ENCODE results near the gene MYO9B. TPM values are rescaled to one million over a fixed set of nuclear protein-coding genes. Genes with fewer than 3 reads are reported as not detected.
A peak's percentile ranks its signal among the peaks of the same experiment; 100 is the strongest.

The MYO9B gene
- total and polyA plus RNA-seq, 2 donors: 28.2 to 103 TPM

DNA sequence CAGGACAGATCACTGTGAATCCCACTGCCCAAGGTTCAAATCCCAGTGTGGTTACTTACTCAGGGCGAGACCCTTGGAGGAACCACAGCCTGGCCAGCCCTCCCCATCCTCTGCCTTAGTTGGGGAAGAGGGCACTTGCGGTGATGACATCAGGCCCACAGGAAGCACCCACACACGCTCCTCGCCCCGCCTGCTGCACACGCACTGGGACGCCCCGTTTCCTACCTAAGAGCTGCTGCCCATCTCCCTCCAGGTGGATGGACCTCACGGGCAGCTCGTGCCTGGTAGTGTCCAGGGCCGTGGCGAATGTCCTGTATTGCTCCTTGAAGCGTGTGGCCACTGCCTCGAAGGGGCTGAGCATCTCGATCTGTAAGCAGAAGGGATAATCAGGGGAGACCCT is 19.9 kb upstream of the MYO9B start:
- Histone ChIP-seq H3K36me3 (ENCODE audit: control insufficient read depth in 2 of 2, insufficient read depth in 2 of 2, low read length in 1 of 2) (peaks cover 71 to 78% of the 10 kb centered on the region in 2 donors), H3K27me3 (ENCODE audit: control insufficient read depth in 2 of 2, insufficient read depth in 1 of 2, low read length in 1 of 2) (no peaks in the 10 kb centered on the region), H3K9me3 (ENCODE audit: control insufficient read depth in 2 of 2, insufficient read depth in 1 of 2, low read length in 1 of 2) (peaks cover 4 to 14% of the 10 kb centered on the region in 2 donors), H3K27ac (ENCODE audit: low read depth in 1 of 2, low read length in 1 of 2) (no peak overlapping the region), H3K4me1 (ENCODE audit: control insufficient read depth in 2 of 2, insufficient read depth in 2 of 2, low read length in 2 of 2) (no peaks in the 10 kb centered on the region), H3K4me3 (ENCODE audit: low read length in 2 of 2) (no peak overlapping the region)
- DNase-seq (ENCODE audit: low read depth in 6 of 9, low spot score in 9 of 9): no peak
- 98% methylated on average over 15 of the region's 15 CpGs for WGBS

DNA sequence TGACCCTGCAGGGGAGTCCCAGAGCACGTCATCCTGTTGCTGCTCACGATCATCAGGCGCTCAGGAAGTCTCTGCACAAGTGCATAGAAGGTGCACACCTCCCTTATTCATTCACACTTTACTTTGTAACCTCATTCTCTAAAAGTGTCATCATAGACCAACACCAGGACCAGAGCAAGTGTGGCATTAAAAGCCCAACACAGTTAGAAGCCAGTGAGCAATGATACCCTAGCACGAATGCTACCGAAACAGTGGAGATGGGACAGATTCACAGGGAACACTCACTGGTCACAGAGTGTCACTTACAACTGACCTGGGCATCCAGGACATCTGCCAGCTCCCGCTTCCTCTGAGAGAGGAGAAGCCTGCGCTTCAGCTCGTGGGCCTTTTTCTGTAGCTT is 17.3 kb upstream of the MYO9B start:
- DNase-seq (ENCODE audit: low read depth in 6 of 9, low spot score in 9 of 9): no peak
- Histone ChIP-seq H3K4me3 (ENCODE audit: low read length in 2 of 2) (no peak overlapping the region), H3K9me3 (ENCODE audit: control insufficient read depth in 2 of 2, insufficient read depth in 1 of 2, low read length in 1 of 2) (peaks cover 4 to 14% of the 10 kb centered on the region in 2 donors), H3K27ac (ENCODE audit: low read depth in 1 of 2, low read length in 1 of 2) (no peak overlapping the region), H3K4me1 (ENCODE audit: control insufficient read depth in 2 of 2, insufficient read depth in 2 of 2, low read length in 2 of 2) (no peaks in the 10 kb centered on the region), H3K27me3 (ENCODE audit: control insufficient read depth in 2 of 2, insufficient read depth in 1 of 2, low read length in 1 of 2) (no peaks in the 10 kb centered on the region), H3K36me3 (ENCODE audit: control insufficient read depth in 2 of 2, insufficient read depth in 2 of 2, low read length in 1 of 2) (peaks cover 62 to 74% of the 10 kb centered on the region in 2 donors)
- WGBS: 98% methylated on average over 8 of the region's 8 CpGs

DNA sequence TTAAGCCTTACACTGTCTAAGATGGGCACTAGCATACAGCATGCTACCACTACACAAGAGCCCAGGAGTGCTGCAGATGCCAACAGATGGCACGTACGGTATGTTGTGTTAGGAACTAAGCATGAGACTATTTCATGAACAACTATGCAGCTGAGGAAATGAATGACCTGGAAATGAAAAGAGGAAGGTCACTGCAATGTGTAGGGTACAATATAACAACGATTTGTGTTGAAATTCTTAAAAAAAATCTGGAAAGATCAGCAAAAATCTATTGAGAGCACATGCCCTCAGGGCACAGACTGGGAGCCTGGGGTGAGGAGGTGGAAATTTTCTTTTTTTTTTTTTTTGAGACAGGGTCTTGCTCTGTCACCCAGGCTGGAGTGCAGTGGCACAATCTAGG is 14.8 kb upstream of the MYO9B start:
- Histone ChIP-seq H3K36me3 (ENCODE audit: control insufficient read depth in 2 of 2, insufficient read depth in 2 of 2, low read length in 1 of 2) (peaks cover 50 to 76% of the 10 kb centered on the region in 2 donors), H3K27ac (ENCODE audit: low read depth in 1 of 2, low read length in 1 of 2) (no peak overlapping the region)
- 95% methylated on average over 3 of the region's 3 CpGs for WGBS

DNA sequence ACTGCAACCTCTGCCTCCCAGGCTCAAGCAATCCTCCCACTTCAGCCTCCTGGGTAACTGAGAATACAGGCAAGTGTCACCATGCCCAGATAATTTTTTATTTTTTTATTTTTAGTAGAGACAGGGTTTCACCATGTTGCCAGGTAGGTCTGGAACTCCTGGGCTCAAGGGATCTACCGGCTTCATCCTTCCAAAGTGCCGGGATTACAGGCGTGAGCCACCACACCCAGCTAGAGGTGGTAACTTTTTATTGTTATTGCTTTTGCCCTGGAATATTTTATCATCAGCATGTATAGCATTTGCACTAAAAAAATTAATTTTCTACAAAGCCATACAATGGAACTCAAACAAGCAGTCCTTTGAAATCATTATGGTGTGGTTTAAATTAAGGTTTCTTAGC is 14.4 kb upstream of the MYO9B start:
- DNase-seq (ENCODE audit: low read depth in 6 of 9, low spot score in 9 of 9): no peak
- WGBS: 98% methylated on average over 3 of the region's 3 CpGs

More for the DNA sequence above, 14.8 kb upstream of the MYO9B start:
- DNase-seq (ENCODE audit: low read depth in 6 of 9, low spot score in 9 of 9): no peak
- H3K9me3 ChIP-seq (ENCODE audit: control insufficient read depth in 2 of 2, insufficient read depth in 1 of 2, low read length in 1 of 2): peaks cover 4 to 14% of the 10 kb centered on the region in 2 donors
- peaks cover 0 to 3% of the 10 kb centered on the region in 2 donors for H3K4me1 ChIP-seq (ENCODE audit: control insufficient read depth in 2 of 2, insufficient read depth in 2 of 2, low read length in 2 of 2)
- no peaks in the 10 kb centered on the region for H3K27me3 ChIP-seq (ENCODE audit: control insufficient read depth in 2 of 2, insufficient read depth in 1 of 2, low read length in 1 of 2)
- H3K4me3 ChIP-seq (ENCODE audit: low read length in 2 of 2): no peak overlapping the region

DNA sequence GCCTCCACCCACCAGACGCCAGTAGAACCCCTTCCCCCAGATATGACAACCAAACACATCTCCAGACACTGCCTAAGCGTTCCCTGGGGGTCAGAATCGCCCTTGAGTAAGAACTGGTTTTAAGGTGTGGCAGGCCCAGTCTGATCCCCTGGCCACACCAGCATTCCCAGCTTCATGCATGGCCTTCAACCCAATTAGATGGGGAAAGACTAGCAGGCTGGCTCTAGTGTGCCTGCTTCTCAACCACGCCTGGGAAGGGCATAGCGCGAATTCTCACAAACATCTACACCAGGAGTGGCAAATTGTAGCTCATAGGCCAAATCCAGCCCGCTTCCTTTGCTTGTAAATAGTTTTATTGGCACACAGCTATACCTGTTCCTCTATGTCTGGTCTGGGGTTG is 13.9 kb upstream of the MYO9B start:
- Histone ChIP-seq H3K27ac (ENCODE audit: low read depth in 1 of 2, low read length in 1 of 2) (no peak overlapping the region), H3K9me3 (ENCODE audit: control insufficient read depth in 2 of 2, insufficient read depth in 1 of 2, low read length in 1 of 2) (peaks cover 4 to 14% of the 10 kb centered on the region in 2 donors), H3K4me1 (ENCODE audit: control insufficient read depth in 2 of 2, insufficient read depth in 2 of 2, low read length in 2 of 2) (peaks cover 0 to 3% of the 10 kb centered on the region in 2 donors), H3K4me3 (ENCODE audit: low read length in 2 of 2) (no peak overlapping the region), H3K36me3 (ENCODE audit: control insufficient read depth in 2 of 2, insufficient read depth in 2 of 2, low read length in 1 of 2) (peaks cover 50 to 76% of the 10 kb centered on the region in 2 donors), H3K27me3 (ENCODE audit: control insufficient read depth in 2 of 2, insufficient read depth in 1 of 2, low read length in 1 of 2) (no peaks in the 10 kb centered on the region)
- DNase-seq (ENCODE audit: low read depth in 6 of 9, low spot score in 9 of 9): no peak
- 93% methylated on average over 7 of the region's 7 CpGs for WGBS

More for the DNA sequence above, 14.4 kb upstream of the MYO9B start:
- H3K4me1 ChIP-seq (ENCODE audit: control insufficient read depth in 2 of 2, insufficient read depth in 2 of 2, low read length in 2 of 2): peaks cover 0 to 3% of the 10 kb centered on the region in 2 donors
- H3K36me3 ChIP-seq (ENCODE audit: control insufficient read depth in 2 of 2, insufficient read depth in 2 of 2, low read length in 1 of 2): peaks cover 47 to 74% of the 10 kb centered on the region in 2 donors
- no peak overlapping the region for H3K4me3 ChIP-seq (ENCODE audit: low read length in 2 of 2)
- peaks cover 4 to 14% of the 10 kb centered on the region in 2 donors for H3K9me3 ChIP-seq (ENCODE audit: control insufficient read depth in 2 of 2, insufficient read depth in 1 of 2, low read length in 1 of 2)
- H3K27ac ChIP-seq (ENCODE audit: low read depth in 1 of 2, low read length in 1 of 2): no peak overlapping the region
- no peaks in the 10 kb centered on the region for H3K27me3 ChIP-seq (ENCODE audit: control insufficient read depth in 2 of 2, insufficient read depth in 1 of 2, low read length in 1 of 2)

DNA sequence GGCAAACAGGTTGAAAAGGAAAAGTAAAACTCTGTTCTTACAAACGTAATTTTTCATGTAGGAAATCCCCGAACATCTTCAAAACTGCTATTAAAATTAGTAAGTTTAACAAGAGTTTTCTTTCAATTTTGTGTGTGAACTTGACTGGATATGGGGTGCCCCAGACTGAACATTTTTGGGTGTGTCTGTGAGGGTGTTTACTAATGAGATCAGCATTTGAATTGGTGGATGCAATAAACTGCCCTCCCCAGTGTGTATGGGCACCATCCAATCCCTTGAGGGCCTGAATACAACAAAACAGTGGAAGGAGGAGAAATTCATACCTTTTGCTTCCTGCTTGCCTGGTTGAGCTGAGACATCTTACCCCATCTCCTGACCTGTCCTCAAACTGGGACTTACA is 12.1 kb upstream of the MYO9B start:
- H3K27me3 ChIP-seq (ENCODE audit: control insufficient read depth in 2 of 2, insufficient read depth in 1 of 2, low read length in 1 of 2): no peaks in the 10 kb centered on the region
- H3K9me3 ChIP-seq (ENCODE audit: control insufficient read depth in 2 of 2, insufficient read depth in 1 of 2, low read length in 1 of 2): peaks cover 2 to 7% of the 10 kb centered on the region in 2 donors
- no peak for DNase-seq (ENCODE audit: low read depth in 6 of 9, low spot score in 9 of 9)
- peaks cover 38 to 68% of the 10 kb centered on the region in 2 donors for H3K36me3 ChIP-seq (ENCODE audit: control insufficient read depth in 2 of 2, insufficient read depth in 2 of 2, low read length in 1 of 2)
- no peak overlapping the region for H3K4me3 ChIP-seq (ENCODE audit: low read length in 2 of 2)
- H3K27ac ChIP-seq (ENCODE audit: low read depth in 1 of 2, low read length in 1 of 2): no peak overlapping the region
- peaks cover 0 to 10% of the 10 kb centered on the region in 2 donors for H3K4me1 ChIP-seq (ENCODE audit: control insufficient read depth in 2 of 2, insufficient read depth in 2 of 2, low read length in 2 of 2)
- 98% methylated on average over 2 of the region's 2 CpGs for WGBS

DNA sequence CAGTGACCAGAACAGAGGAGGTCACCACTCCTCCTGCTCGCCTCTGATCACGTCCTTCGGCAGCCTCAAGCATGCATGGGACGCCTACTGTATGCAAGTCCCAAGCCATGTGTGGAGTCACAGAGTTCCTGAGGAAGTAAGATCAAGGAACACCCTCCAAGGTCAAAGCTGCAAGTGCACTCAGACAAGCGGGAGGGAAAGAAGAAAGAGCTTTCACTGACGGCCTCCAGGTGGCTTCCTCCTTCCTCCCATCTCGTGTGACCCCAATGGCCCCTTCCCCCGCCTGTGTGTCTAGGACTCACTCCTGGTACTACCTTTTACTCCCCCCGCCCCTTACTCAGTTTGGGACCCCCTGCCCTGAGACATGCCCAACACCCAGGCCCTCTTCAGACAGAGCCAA is 6.4 kb upstream of the MYO9B start:
- no peaks in the 10 kb centered on the region for H3K27me3 ChIP-seq (ENCODE audit: control insufficient read depth in 2 of 2, insufficient read depth in 1 of 2, low read length in 1 of 2)
- WGBS: 83% methylated on average over 9 of the region's 9 CpGs
- H3K4me1 ChIP-seq (ENCODE audit: control insufficient read depth in 2 of 2, insufficient read depth in 2 of 2, low read length in 2 of 2): peaks cover 5 to 27% of the 10 kb centered on the region in 2 donors
- no peak overlapping the region for H3K4me3 ChIP-seq (ENCODE audit: low read length in 2 of 2)
- no peaks in the 10 kb centered on the region for H3K9me3 ChIP-seq (ENCODE audit: control insufficient read depth in 2 of 2, insufficient read depth in 1 of 2, low read length in 1 of 2)
- H3K36me3 ChIP-seq (ENCODE audit: control insufficient read depth in 2 of 2, insufficient read depth in 2 of 2, low read length in 1 of 2): peaks cover 30 to 57% of the 10 kb centered on the region in 2 donors
- peak in 1 of 9 donors; percentile 22 for DNase-seq (ENCODE audit: low read depth in 6 of 9, low spot score in 9 of 9)
- no peak overlapping the region for H3K27ac ChIP-seq (ENCODE audit: low read depth in 1 of 2, low read length in 1 of 2)

DNA sequence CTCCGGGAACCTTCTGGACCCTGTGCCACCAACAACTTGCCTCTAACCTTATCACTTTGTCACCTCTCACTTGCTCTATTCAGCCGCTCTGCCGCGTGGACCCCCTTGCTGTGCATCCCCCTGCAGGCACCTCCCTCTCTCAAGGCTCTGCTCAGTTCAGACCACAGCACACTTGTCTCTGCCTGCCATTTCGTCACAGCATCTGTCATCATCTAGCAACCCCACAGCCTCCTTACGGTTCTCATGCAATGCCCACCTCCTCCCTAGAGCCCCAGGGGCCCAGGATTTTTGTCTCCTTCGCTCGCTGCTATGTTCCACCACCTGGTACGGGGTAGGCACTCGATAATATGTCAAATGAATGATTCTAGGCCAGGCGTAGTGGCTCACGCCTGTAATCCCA is 5.2 kb upstream of the MYO9B start:
- H3K9me3 ChIP-seq (ENCODE audit: control insufficient read depth in 2 of 2, insufficient read depth in 1 of 2, low read length in 1 of 2): no peaks in the 10 kb centered on the region
- no peak overlapping the region for H3K27ac ChIP-seq (ENCODE audit: low read depth in 1 of 2, low read length in 1 of 2)
- peaks cover 11 to 30% of the 10 kb centered on the region in 2 donors for H3K4me1 ChIP-seq (ENCODE audit: control insufficient read depth in 2 of 2, insufficient read depth in 2 of 2, low read length in 2 of 2)
- peaks cover 24 to 48% of the 10 kb centered on the region in 2 donors for H3K36me3 ChIP-seq (ENCODE audit: control insufficient read depth in 2 of 2, insufficient read depth in 2 of 2, low read length in 1 of 2)
- no peak overlapping the region for H3K4me3 ChIP-seq (ENCODE audit: low read length in 2 of 2)
- no peaks in the 10 kb centered on the region for H3K27me3 ChIP-seq (ENCODE audit: control insufficient read depth in 2 of 2, insufficient read depth in 1 of 2, low read length in 1 of 2)
- WGBS: 93% methylated on average over 12 of the region's 12 CpGs
- no peak for DNase-seq (ENCODE audit: low read depth in 6 of 9, low spot score in 9 of 9)

DNA sequence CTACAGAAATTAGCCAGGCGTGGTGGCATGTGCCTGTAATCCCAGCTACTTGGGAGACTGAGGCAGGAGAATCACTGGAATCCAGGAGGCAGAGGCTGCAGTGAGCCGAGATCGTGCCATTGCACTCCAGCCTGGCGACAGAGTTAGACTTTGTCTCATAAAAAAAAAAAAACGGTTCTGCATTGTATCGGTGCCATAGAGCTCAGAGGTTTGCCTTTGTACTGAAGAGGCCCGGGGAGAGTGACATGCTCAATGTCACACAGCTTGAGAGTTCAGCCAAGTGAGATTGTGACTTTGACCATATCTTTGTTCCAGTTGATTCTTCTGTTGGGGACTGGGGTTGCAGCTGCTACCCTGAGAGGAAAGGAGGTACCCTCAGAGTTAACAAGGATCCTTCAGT is 4.7 kb upstream of the MYO9B start:
- Histone ChIP-seq H3K4me1 (ENCODE audit: control insufficient read depth in 2 of 2, insufficient read depth in 2 of 2, low read length in 2 of 2) (peaks cover 11 to 30% of the 10 kb centered on the region in 2 donors), H3K36me3 (ENCODE audit: control insufficient read depth in 2 of 2, insufficient read depth in 2 of 2, low read length in 1 of 2) (peaks cover 24 to 48% of the 10 kb centered on the region in 2 donors), H3K9me3 (ENCODE audit: control insufficient read depth in 2 of 2, insufficient read depth in 1 of 2, low read length in 1 of 2) (no peaks in the 10 kb centered on the region), H3K27ac (ENCODE audit: low read depth in 1 of 2, low read length in 1 of 2) (no peak overlapping the region), H3K27me3 (ENCODE audit: control insufficient read depth in 2 of 2, insufficient read depth in 1 of 2, low read length in 1 of 2) (no peaks in the 10 kb centered on the region), H3K4me3 (ENCODE audit: low read length in 2 of 2) (no peak overlapping the region)
- no peak for DNase-seq (ENCODE audit: low read depth in 6 of 9, low spot score in 9 of 9)
- WGBS: 98% methylated on average over 7 of the region's 7 CpGs

Data from thymus (tissue), 11 donors.